ENCODE measurements around the gene NCK2. TPM values are rescaled to one million over a fixed set of nuclear protein-coding genes. Genes with fewer than 3 reads are reported as not detected.

Gene NCK2
- total and polyA plus RNA-seq, 2 donors from 2014 or later, result 22.8 to 52.9 TPM

DNA sequence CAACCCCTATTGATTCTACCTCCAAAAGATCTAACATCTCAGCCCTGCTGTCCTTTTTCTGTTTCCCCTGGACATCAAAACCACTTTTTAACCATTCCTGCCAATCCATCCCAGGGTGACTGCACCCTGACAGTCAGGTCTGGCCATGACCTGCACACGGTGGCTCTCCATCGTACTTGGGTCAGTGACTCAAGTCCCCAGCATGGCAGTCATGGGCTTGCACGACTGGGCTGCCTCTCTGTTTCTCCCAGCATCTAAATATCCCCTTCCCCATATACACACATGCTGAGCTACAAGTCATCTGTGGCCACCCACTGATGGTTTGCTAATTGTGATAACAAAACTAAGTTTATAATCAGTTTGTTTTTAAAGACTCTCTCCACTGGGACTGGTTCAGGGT lies 6.6 kb downstream of the NCK2 start:
- DNase-seq, result no peak
- TF ChIP-seq, protein P1, sequence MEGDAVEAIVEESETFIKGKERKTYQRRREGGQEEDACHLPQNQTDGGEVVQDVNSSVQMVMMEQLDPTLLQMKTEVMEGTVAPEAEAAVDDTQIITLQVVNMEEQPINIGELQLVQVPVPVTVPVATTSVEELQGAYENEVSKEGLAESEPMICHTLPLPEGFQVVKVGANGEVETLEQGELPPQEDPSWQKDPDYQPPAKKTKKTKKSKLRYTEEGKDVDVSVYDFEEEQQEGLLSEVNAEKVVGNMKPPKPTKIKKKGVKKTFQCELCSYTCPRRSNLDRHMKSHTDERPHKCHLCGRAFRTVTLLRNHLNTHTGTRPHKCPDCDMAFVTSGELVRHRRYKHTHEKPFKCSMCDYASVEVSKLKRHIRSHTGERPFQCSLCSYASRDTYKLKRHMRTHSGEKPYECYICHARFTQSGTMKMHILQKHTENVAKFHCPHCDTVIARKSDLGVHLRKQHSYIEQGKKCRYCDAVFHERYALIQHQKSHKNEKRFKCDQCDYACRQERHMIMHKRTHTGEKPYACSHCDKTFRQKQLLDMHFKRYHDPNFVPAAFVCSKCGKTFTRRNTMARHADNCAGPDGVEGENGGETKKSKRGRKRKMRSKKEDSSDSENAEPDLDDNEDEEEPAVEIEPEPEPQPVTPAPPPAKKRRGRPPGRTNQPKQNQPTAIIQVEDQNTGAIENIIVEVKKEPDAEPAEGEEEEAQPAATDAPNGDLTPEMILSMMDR (IDR thresholded peaks at IDR 0.05; ENCODE audit: borderline replicate concordance, extremely low read depth, insufficient read depth), result no peak
- intact Hi-C loops (cut with DNase I), result no loop called here
- H3K27ac ChIP-seq (ENCODE audit: low read depth in 2 of 2, low read length in 2 of 2), result no peak overlapping the region
- no peaks in the 10 kb centered on the region for H3K36me3 ChIP-seq (ENCODE audit: control insufficient read depth in 2 of 3, insufficient read depth in 3 of 3, low read length in 3 of 3)
- no peak overlapping the region for H3K4me3 ChIP-seq (ENCODE audit: low read length in 3 of 3)
- H3K4me1 ChIP-seq (ENCODE audit: control insufficient read depth in 2 of 3, insufficient read depth in 2 of 3, low read depth in 1 of 3, low read length in 3 of 3), result peaks cover 8 to 18% (median 13%) of the 10 kb centered on the region in 3 donors
- H3K9ac ChIP-seq (ENCODE audit: low read length in 3 of 3), result no peak overlapping the region
- FAIRE-seq, result no peak
- no peaks in the 10 kb centered on the region for H3K27me3 ChIP-seq (ENCODE audit: control insufficient read depth, insufficient read depth, low read length)
- no peaks in the 10 kb centered on the region for H3K9me3 ChIP-seq (ENCODE audit: control insufficient read depth in 2 of 3, insufficient read depth in 1 of 3, low read length in 3 of 3)

DNA sequence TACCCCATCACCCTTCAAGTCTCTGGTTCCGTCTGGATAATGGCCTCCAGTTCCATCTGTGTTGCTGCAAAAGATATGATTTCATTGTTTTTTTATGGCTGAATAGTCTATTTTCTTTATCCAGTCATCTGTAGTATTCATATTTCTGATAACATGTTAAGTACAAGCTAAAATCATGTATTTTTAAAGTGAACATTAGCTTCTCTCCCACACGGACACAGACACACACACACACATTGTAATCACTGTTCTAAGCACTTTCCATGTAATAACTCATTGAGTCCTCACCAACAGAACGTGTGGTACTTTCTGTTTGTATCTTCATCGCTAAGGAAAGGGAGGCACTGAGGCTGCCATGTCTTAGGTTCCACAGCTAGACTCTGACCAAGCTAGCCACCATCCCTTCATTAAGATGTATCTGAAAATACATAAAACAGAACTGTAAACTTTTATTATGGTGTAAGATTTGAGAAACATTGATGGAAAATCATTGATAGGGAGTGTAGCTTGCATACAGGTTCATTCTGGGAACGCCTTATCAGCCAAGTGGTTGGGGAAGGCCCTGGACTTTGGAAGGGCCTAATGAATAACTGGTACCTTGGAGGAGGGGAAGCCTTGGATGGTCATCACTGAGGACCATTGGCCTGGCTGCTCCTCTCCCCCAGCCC lies 8.1 kb downstream of the NCK2 start:
- peaks cover 0 to 9% (median 0%) of the 10 kb centered on the region in 3 donors for H3K4me1 ChIP-seq (ENCODE audit: control insufficient read depth in 2 of 3, insufficient read depth in 2 of 3, low read depth in 1 of 3, low read length in 3 of 3)

DNA sequence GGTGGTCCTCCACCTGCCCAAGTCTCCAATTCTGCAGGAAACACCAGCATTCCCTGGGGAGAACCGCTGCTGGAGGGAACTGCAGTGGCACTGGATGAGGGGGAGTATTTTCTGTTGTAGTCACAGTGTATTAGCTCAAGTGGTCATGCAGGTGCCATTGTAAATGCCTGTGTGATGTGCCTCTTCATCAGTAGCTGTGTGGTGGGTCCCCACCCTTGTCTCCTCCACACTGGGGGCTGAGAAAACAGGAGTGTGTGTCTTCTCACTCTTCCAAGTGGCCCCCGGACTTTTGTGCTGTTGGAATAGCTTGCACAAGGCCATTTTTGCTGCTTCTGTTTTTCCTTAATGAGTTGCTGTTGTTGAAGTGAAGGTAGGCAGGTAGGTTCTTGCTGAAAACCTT lies 8.7 kb downstream of the NCK2 start:
- H3K27ac ChIP-seq (ENCODE audit: low read depth in 2 of 2, low read length in 2 of 2), result no peak overlapping the region
- no peak overlapping the region for H3K9ac ChIP-seq (ENCODE audit: low read length in 3 of 3)
- no peak overlapping the region for H3K4me3 ChIP-seq (ENCODE audit: low read length in 3 of 3)
- intact Hi-C loops (cut with DNase I), result no loop called here
- H3K9me3 ChIP-seq (ENCODE audit: control insufficient read depth in 2 of 3, insufficient read depth in 1 of 3, low read length in 3 of 3), result no peaks in the 10 kb centered on the region
- no peaks in the 10 kb centered on the region for H3K36me3 ChIP-seq (ENCODE audit: control insufficient read depth in 2 of 3, insufficient read depth in 3 of 3, low read length in 3 of 3)
- H3K4me1 ChIP-seq (ENCODE audit: control insufficient read depth in 2 of 3, insufficient read depth in 2 of 3, low read depth in 1 of 3, low read length in 3 of 3), result peaks cover 0 to 9% (median 0%) of the 10 kb centered on the region in 3 donors
- H3K27me3 ChIP-seq (ENCODE audit: control insufficient read depth, insufficient read depth, low read length), result no peaks in the 10 kb centered on the region
- DNase-seq (no peak), FAIRE-seq (no peak)
- TF ChIP-seq, protein P1 (IDR thresholded peaks at IDR 0.05; ENCODE audit: borderline replicate concordance, extremely low read depth, insufficient read depth), result no peak

More for the DNA sequence above, 8.1 kb downstream of the NCK2 start:
- FAIRE-seq (no peak), DNase-seq (no peak)
- H3K4me3 ChIP-seq (ENCODE audit: low read length in 3 of 3), result no peak overlapping the region
- H3K9ac ChIP-seq (ENCODE audit: low read length in 3 of 3), result no peak overlapping the region
- intact Hi-C loops (cut with DNase I), result no loop called here
- no peak overlapping the region for H3K27ac ChIP-seq (ENCODE audit: low read depth in 2 of 2, low read length in 2 of 2)
- TF ChIP-seq, protein P1 (IDR thresholded peaks at IDR 0.05; ENCODE audit: borderline replicate concordance, extremely low read depth, insufficient read depth), result no peak
- no peaks in the 10 kb centered on the region for H3K36me3 ChIP-seq (ENCODE audit: control insufficient read depth in 2 of 3, insufficient read depth in 3 of 3, low read length in 3 of 3)
- no peaks in the 10 kb centered on the region for H3K27me3 ChIP-seq (ENCODE audit: control insufficient read depth, insufficient read depth, low read length)
- no peaks in the 10 kb centered on the region for H3K9me3 ChIP-seq (ENCODE audit: control insufficient read depth in 2 of 3, insufficient read depth in 1 of 3, low read length in 3 of 3)

All from kidney (tissue), 14 donors.